Measurements from ENCODE around the gene ME2.
"Not testable (repeated sequence)": the region's sequence is repeated elsewhere in the genome, so short reads cannot be mapped to it uniquely, and the experiment has no call there.

The ME2 gene

DNA sequence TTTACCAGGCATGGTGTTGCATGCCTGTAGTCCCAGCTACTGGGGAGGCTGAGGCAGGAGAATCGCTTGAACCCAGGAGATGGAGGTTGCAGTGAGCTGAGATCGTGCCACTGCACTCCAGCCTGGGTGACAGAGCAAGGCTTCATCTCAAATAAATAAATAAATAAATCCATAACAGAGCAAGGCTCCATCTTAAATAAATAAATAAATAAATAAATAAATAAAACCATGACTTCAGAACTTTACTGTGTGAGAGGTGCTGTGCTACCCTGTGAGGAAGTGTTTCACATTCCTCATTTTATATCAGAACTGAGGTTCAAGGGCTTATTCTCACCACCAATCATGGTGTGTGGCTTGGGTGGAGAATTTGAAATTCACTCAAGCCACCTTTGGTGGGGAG, 67.0 kb downstream of the ME2 start:
- H3K79me2 ChIP-seq (ENCODE audit: control insufficient read depth, insufficient read depth, low read length, unreplicated experiment); H3K36me3 ChIP-seq (ENCODE audit: insufficient read depth, low read length); H3K4me1 ChIP-seq (ENCODE audit: control insufficient read depth, insufficient read depth, low read length, unreplicated experiment); H3K27ac ChIP-seq (ENCODE audit: low read depth, low read length); H3K4me3 ChIP-seq (ENCODE audit: low read depth, low read length); H2AFZ ChIP-seq (ENCODE audit: low read length, unreplicated experiment); H3K27me3 ChIP-seq (ENCODE audit: insufficient read depth, low read length): not testable (repeated sequence)

DNA sequence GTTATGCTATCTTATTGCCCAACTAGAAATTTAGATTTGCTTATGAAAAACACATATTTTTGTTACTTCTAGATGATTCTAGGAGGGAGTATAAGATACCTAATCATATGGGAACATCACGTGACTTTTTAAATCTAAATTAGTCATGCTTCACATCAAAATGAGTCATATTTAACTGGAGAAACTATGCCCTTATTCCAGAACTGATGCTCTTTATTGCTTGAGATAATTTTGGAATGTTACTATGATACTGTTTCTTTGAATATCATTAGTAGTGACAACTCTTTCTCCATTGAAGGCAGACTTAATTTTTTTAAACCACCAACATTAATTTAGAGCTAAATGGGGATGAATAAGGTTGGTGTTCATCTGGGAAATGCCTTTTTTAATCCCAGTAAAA, 69.0 kb downstream of the ME2 start:
- H3K36me3 ChIP-seq (ENCODE audit: insufficient read depth, low read length), result peaks cover 4% of the 10 kb centered on the region; the same call in 1 of the 2 replicates
- peaks cover 7% of the 10 kb centered on the region for H3K4me1 ChIP-seq (ENCODE audit: control insufficient read depth, insufficient read depth, low read length, unreplicated experiment)
- no peaks in the 10 kb centered on the region for H3K27me3 ChIP-seq (ENCODE audit: insufficient read depth, low read length)
- no peaks in the 10 kb centered on the region for H3K79me2 ChIP-seq (ENCODE audit: control insufficient read depth, insufficient read depth, low read length, unreplicated experiment)
- H2AFZ ChIP-seq (ENCODE audit: low read length, unreplicated experiment), result no peak overlapping the region
- no peak overlapping the region for H3K27ac ChIP-seq (ENCODE audit: low read depth, low read length)
- no peak overlapping the region for H3K4me3 ChIP-seq (ENCODE audit: low read depth, low read length)

GRCh38 chr18:50949185-50949584, 70.3 kb downstream of the ME2 start:
- Histone ChIP-seq H3K4me1 (ENCODE audit: control insufficient read depth, insufficient read depth, low read length, unreplicated experiment) (peaks cover 7% of the 10 kb centered on the region), H2AFZ (ENCODE audit: low read length, unreplicated experiment) (no peak overlapping the region), H3K27ac (ENCODE audit: low read depth, low read length) (no peak overlapping the region), H3K4me3 (ENCODE audit: low read depth, low read length) (no peak overlapping the region), H3K36me3 (ENCODE audit: insufficient read depth, low read length) (peaks cover 4% of the 10 kb centered on the region; the same call in 1 of the 2 replicates), H3K27me3 (ENCODE audit: insufficient read depth, low read length) (no peaks in the 10 kb centered on the region), H3K79me2 (ENCODE audit: control insufficient read depth, insufficient read depth, low read length, unreplicated experiment) (no peaks in the 10 kb centered on the region)

- Histone ChIP-seq H3K27me3 (ENCODE audit: insufficient read depth, low read length) (no peaks in the 10 kb centered on the region), H3K27ac (ENCODE audit: low read depth, low read length) (no peak overlapping the region), H3K36me3 (ENCODE audit: insufficient read depth, low read length) (peaks cover 4% of the 10 kb centered on the region; the same call in 1 of the 2 replicates)
Observed at GRCh38 chr18:50950626-50951025, 71.7 kb downstream of the ME2 start.

DNA sequence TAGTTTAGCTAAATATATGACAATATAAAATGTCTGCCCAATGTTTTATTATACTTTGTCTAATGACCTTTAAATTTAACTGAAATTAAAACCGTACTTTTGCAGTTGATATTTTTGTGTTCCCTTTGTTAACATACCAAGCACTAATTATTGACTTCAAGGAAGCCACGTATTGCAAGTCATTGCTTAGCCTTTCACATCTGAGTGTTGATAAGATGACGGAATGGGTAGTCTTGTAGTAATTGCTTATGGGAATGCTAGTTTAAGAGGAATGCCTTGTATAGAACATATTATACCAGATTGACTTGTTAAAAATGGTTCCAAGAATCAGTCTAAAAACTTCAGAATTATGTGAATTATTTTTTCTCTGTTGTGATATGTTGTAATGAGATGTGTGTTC, 74.9 kb downstream of the ME2 start:
- H2AFZ ChIP-seq (ENCODE audit: low read length, unreplicated experiment), result no peak overlapping the region
- no peaks in the 10 kb centered on the region for H3K36me3 ChIP-seq (ENCODE audit: insufficient read depth, low read length)
- no peaks in the 10 kb centered on the region for H3K4me1 ChIP-seq (ENCODE audit: control insufficient read depth, insufficient read depth, low read length, unreplicated experiment)
- no peaks in the 10 kb centered on the region for H3K27me3 ChIP-seq (ENCODE audit: insufficient read depth, low read length)
- no peak overlapping the region for H3K4me3 ChIP-seq (ENCODE audit: low read depth, low read length)
- H3K27ac ChIP-seq (ENCODE audit: low read depth, low read length), result no peak overlapping the region
- no peaks in the 10 kb centered on the region for H3K79me2 ChIP-seq (ENCODE audit: control insufficient read depth, insufficient read depth, low read length, unreplicated experiment)

More at GRCh38 chr18:50950626-50951025, 71.7 kb downstream of the ME2 start:
- Histone ChIP-seq H3K4me1 (ENCODE audit: control insufficient read depth, insufficient read depth, low read length, unreplicated experiment) (peaks cover 7% of the 10 kb centered on the region), H3K4me3 (ENCODE audit: low read depth, low read length) (no peak overlapping the region), H3K79me2 (ENCODE audit: control insufficient read depth, insufficient read depth, low read length, unreplicated experiment) (no peaks in the 10 kb centered on the region), H2AFZ (ENCODE audit: low read length, unreplicated experiment) (no peak overlapping the region)

- H2AFZ ChIP-seq (ENCODE audit: low read length, unreplicated experiment), result no peak overlapping the region
- no peaks in the 10 kb centered on the region for H3K79me2 ChIP-seq (ENCODE audit: control insufficient read depth, insufficient read depth, low read length, unreplicated experiment)
- no peak overlapping the region for H3K4me3 ChIP-seq (ENCODE audit: low read depth, low read length)
- H3K4me1 ChIP-seq (ENCODE audit: control insufficient read depth, insufficient read depth, low read length, unreplicated experiment), result no peaks in the 10 kb centered on the region
- peaks cover 8% of the 10 kb centered on the region; the same call in 1 of the 2 replicates for H3K27me3 ChIP-seq (ENCODE audit: insufficient read depth, low read length)
- no peak overlapping the region for H3K27ac ChIP-seq (ENCODE audit: low read depth, low read length)
- H3K36me3 ChIP-seq (ENCODE audit: insufficient read depth, low read length), result no peaks in the 10 kb centered on the region
Observed at GRCh38 chr18:50955253-50955652, 76.3 kb downstream of the ME2 start.

- no peak overlapping the region for H3K27ac ChIP-seq (ENCODE audit: low read depth, low read length)
- H3K27me3 ChIP-seq (ENCODE audit: insufficient read depth, low read length), result peaks cover 8% of the 10 kb centered on the region; the same call in 1 of the 2 replicates
- H3K4me1 ChIP-seq (ENCODE audit: control insufficient read depth, insufficient read depth, low read length, unreplicated experiment), result no peaks in the 10 kb centered on the region
- no peak overlapping the region for H2AFZ ChIP-seq (ENCODE audit: low read length, unreplicated experiment)
- H3K79me2 ChIP-seq (ENCODE audit: control insufficient read depth, insufficient read depth, low read length, unreplicated experiment), result no peaks in the 10 kb centered on the region
- H3K4me3 ChIP-seq (ENCODE audit: low read depth, low read length), result no peak overlapping the region
- no peaks in the 10 kb centered on the region for H3K36me3 ChIP-seq (ENCODE audit: insufficient read depth, low read length)
Observed at GRCh38 chr18:50956116-50956515, 77.2 kb downstream of the ME2 start.

- H3K4me3 ChIP-seq (ENCODE audit: low read depth, low read length), result no peak overlapping the region
- H3K36me3 ChIP-seq (ENCODE audit: insufficient read depth, low read length), result no peaks in the 10 kb centered on the region
- H3K79me2 ChIP-seq (ENCODE audit: control insufficient read depth, insufficient read depth, low read length, unreplicated experiment), result no peaks in the 10 kb centered on the region
- no peak overlapping the region for H2AFZ ChIP-seq (ENCODE audit: low read length, unreplicated experiment)
- H3K4me1 ChIP-seq (ENCODE audit: control insufficient read depth, insufficient read depth, low read length, unreplicated experiment), result no peaks in the 10 kb centered on the region
- peaks cover 8% of the 10 kb centered on the region; the same call in 1 of the 2 replicates for H3K27me3 ChIP-seq (ENCODE audit: insufficient read depth, low read length)
- H3K27ac ChIP-seq (ENCODE audit: low read depth, low read length), result no peak overlapping the region
Observed at GRCh38 chr18:50961974-50962373, 83.1 kb downstream of the ME2 start.

DNA sequence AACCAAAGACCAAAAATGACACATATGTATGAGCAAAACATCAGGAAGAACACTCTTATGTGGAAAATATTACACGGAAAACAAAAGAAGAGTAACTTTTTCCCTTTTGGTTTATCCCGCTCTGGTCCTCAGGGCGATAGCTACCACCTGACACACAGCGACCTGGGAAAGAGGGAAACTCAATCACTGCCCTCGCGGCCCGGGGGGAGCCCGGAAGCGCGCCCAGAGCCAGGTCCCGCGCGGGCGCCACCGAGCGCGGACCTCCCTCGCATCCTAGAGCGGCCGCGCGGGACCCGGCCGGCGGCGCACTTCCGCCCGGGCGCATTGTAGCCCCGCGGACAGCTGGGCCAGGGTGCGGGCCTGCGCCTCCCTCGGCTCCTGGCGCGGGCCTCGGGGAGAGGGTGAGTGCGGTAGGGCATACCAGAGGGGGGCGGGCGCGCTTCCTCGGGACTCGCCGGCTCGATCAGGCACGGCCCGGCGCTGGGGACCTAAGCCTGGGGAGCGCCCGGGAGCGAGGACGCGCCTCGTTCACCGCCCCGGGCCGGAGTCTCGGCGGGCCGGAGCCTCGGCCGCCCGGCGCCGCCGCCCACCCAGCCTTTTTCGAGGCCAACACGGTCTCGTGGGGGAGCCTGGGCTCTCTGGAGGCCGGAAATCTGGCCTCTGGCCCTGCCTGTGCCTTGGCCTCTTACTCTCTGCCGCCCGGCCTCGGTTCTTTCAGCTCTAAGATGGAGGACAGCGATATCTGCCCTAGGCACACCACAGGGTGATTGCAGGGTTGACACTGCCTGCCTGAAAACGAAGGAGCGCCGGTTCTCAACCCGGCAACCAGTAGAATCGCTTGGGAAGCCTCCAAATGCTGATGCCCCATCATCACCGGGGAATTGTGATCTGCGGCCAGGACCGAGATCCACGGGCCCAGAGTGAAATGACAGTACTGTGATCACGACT, 89.1 kb downstream of the ME2 start, which contains the start of gene ELAC1:
ELAC1 (plus strand) TSS at position 327 of the 948 bp plus-strand sequence. CDS start 6,365 bp downstream, outside the sequence.
- Histone ChIP-seq H3K4me1 (ENCODE audit: control insufficient read depth, insufficient read depth, low read length, unreplicated experiment) (peaks cover 22% of the 10 kb centered on the region), H3K36me3 (ENCODE audit: insufficient read depth, low read length) (no peaks in the 10 kb centered on the region), H3K27me3 (ENCODE audit: insufficient read depth, low read length) (no peaks in the 10 kb centered on the region), H3K4me3 (ENCODE audit: low read depth, low read length) (peak within 1 kb of the TSS; percentile 89), H3K27ac (ENCODE audit: low read depth, low read length) (peak within 1 kb of the TSS; percentile 84), H3K79me2 (ENCODE audit: control insufficient read depth, insufficient read depth, low read length, unreplicated experiment) (peaks cover 19% of the 10 kb centered on the region), H2AFZ (ENCODE audit: low read length, unreplicated experiment) (peak within 1 kb of the TSS; percentile 100)

GRCh38 chr18:50969448-50969847, 90.5 kb downstream of the ME2 start:
- peaks cover 23% of the 10 kb centered on the region for H3K79me2 ChIP-seq (ENCODE audit: control insufficient read depth, insufficient read depth, low read length, unreplicated experiment)
- peaks cover 30% of the 10 kb centered on the region for H3K4me1 ChIP-seq (ENCODE audit: control insufficient read depth, insufficient read depth, low read length, unreplicated experiment)
- no peaks in the 10 kb centered on the region for H3K36me3 ChIP-seq (ENCODE audit: insufficient read depth, low read length)
- no peaks in the 10 kb centered on the region for H3K27me3 ChIP-seq (ENCODE audit: insufficient read depth, low read length)
- H2AFZ ChIP-seq (ENCODE audit: low read length, unreplicated experiment), result no peak overlapping the region
- no peak overlapping the region for H3K27ac ChIP-seq (ENCODE audit: low read depth, low read length)
- H3K4me3 ChIP-seq (ENCODE audit: low read depth, low read length), result peak overlapping the region; percentile 89

DNA sequence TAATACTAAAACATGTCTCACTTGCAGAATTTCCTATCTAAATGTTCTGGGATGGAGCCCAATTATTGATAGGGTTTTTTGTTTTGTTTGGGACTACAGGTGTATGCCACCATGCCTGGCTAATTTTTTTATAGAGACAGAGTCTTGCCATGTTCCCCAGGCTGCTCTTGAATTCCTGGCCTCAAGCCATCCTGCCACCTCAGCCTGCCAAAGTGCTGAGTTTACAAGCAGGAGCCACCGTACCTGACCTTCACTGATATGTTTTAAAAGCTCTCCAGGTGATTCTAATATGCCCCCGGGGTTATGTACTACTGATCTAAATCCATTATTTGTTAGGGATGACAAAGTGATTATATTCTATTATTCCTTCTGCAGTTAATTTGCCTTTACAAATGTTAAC, 91.1 kb downstream of the ME2 start:
- peaks cover 5% of the 10 kb centered on the region for H3K36me3 ChIP-seq (ENCODE audit: insufficient read depth, low read length)
- H3K27me3 ChIP-seq (ENCODE audit: insufficient read depth, low read length), result no peaks in the 10 kb centered on the region
- H3K79me2 ChIP-seq (ENCODE audit: control insufficient read depth, insufficient read depth, low read length, unreplicated experiment), result peaks cover 23% of the 10 kb centered on the region
- H2AFZ ChIP-seq (ENCODE audit: low read length, unreplicated experiment), result no peak overlapping the region
- no peak overlapping the region for H3K4me3 ChIP-seq (ENCODE audit: low read depth, low read length)
- H3K4me1 ChIP-seq (ENCODE audit: control insufficient read depth, insufficient read depth, low read length, unreplicated experiment), result peaks cover 30% of the 10 kb centered on the region
- no peak overlapping the region for H3K27ac ChIP-seq (ENCODE audit: low read depth, low read length)

All from ACC112 (cell line).